Retinal pigment epithelial cell (primary cell): ENCODE data around the gene RIMS1.

ENCODE experiments used
- DNase-seq: peaks from one replicate; pipeline ENCODE4 v3.0.0-alpha.2; 2010; ENCODE audit warnings: low read depth
- H3K4me3 ChIP-seq: 2 replicates; pipeline ENCODE4 v1.5.1; 2011; ENCODE audit warnings: mild to moderate bottlenecking, low read length, control low read depth, moderate library complexity
- CTCF ChIP-seq: conservative IDR thresholded peaks from 2 replicates; pipeline ENCODE4 v1.5.1; 2011; ENCODE audit warnings: low read depth, low read length, control low read depth, inconsistent platforms

RIMS1 gene

GRCh38 chr6:71908162-71908765, 21.9 kb downstream of the RIMS1 start:
- no peak for DNase-seq
- H3K4me3 ChIP-seq, result no peak overlapping the region
- TF ChIP-seq CTCF, result no peak

- DNase-seq, result peak; percentile 54
- no peak for TF ChIP-seq CTCF
- no peak overlapping the region for H3K4me3 ChIP-seq
Measured at GRCh38 chr6:71913444-71914234, 27.3 kb downstream of the RIMS1 start.

- no peak overlapping the region for H3K4me3 ChIP-seq
- no peak for DNase-seq
- TF ChIP-seq CTCF, result no peak
Measured at GRCh38 chr6:71929047-71929446, 42.7 kb downstream of the RIMS1 start.

- no peak overlapping the region for H3K4me3 ChIP-seq
- no peak for TF ChIP-seq CTCF
- DNase-seq, result no peak
Measured at GRCh38 chr6:71933881-71934280, 47.5 kb downstream of the RIMS1 start.

- no peak for TF ChIP-seq CTCF
- no peak overlapping the region for H3K4me3 ChIP-seq
- no peak for DNase-seq
Measured at GRCh38 chr6:71965404-71965803, 79.1 kb downstream of the RIMS1 start.

- H3K4me3 ChIP-seq, result no peak overlapping the region
- TF ChIP-seq CTCF, result no peak
- peak; percentile 59 for DNase-seq
Measured at GRCh38 chr6:71967436-71967835, 81.1 kb downstream of the RIMS1 start.

- DNase-seq, result peak; percentile 2
- H3K4me3 ChIP-seq, result no peak overlapping the region
- TF ChIP-seq CTCF, result no peak
Measured at GRCh38 chr6:71977884-71978283, 91.5 kb downstream of the RIMS1 start.
